Smooth muscle cell (in vitro differentiated cells): Measurements from ENCODE around the gene ELMO1. TPM values are rescaled to one million over a fixed set of nuclear protein-coding genes. Genes with fewer than 3 reads are reported as not detected.

Experiments
- DNase-seq: peaks from one replicate; lab custom pipeline; 2025; ENCODE audit not compliant: unreplicated experiment; lab: John Stamatoyannopoulos, UW
- H2AFZ ChIP-seq: fragments of 200-600 bp; sonication (generic); 2 replicates; pipeline ENCODE4 v1.6.0; 2016; ENCODE audit warnings: antibody characterized with exemption, low read depth, mild to moderate bottlenecking
- H3F3A ChIP-seq: fragments of 200-600 bp; sonication (generic); 2 replicates; pipeline ENCODE4 v1.6.0; 2017; ENCODE audit warnings: antibody characterized with exemption, low read depth
- H3K27ac ChIP-seq: fragments of 200-600 bp; sonication (generic); 2 replicates; pipeline ENCODE4 v1.5.1; 2016; ENCODE audit warnings: low read depth, mild to moderate bottlenecking
- H3K27me3 ChIP-seq: fragments of 200-600 bp; sonication (generic); 2 replicates; pipeline ENCODE4 v1.6.1; 2016; ENCODE audit warnings: low read depth, mild to moderate bottlenecking
- H3K36me3 ChIP-seq: fragments of 200-600 bp; sonication (generic); 2 replicates; pipeline ENCODE4 v1.5.1; 2016; ENCODE audit warnings: low read depth
- H3K4me1 ChIP-seq: fragments of 200-600 bp; sonication (generic); 2 replicates; pipeline ENCODE4 v1.5.1; 2016; ENCODE audit warnings: low read depth
- H3K4me2 ChIP-seq: fragments of 200-600 bp; sonication (generic); 2 replicates; pipeline ENCODE4 v1.6.0; 2016; ENCODE audit warnings: mild to moderate bottlenecking
- H3K4me3 ChIP-seq: fragments of 200-600 bp; sonication (generic); 2 replicates; pipeline ENCODE4 v1.5.1; 2016; ENCODE audit warnings: mild to moderate bottlenecking
- H3K79me2 ChIP-seq: fragments of 200-600 bp; sonication (generic); 2 replicates; pipeline ENCODE4 v1.6.0; 2016; ENCODE audit warnings: low read depth, mild to moderate bottlenecking
- H3K9ac ChIP-seq: fragments of 200-600 bp; sonication (generic); 2 replicates; pipeline ENCODE4 v1.6.0; 2016; ENCODE audit warnings: low read depth
- H3K9me3 ChIP-seq: fragments of 200-600 bp; sonication (generic); replicated peaks from 2 replicates; pipeline ENCODE4 v1.5.1; 2016; ENCODE audit warnings: low read depth
- H4K20me1 ChIP-seq: fragments of 200-600 bp; sonication (generic); 2 replicates; pipeline ENCODE4 v1.6.0; 2016; ENCODE audit warnings: low read depth
- CTCF ChIP-seq: fragments of 200-600 bp; sonication (generic); IDR thresholded peaks from 2 replicates; pipeline ENCODE4 v1.5.1; 2017; ENCODE audit warnings: borderline replicate concordance, mild to moderate bottlenecking, antibody characterized with exemption; ENCODE audit not compliant: insufficient read depth, poor library complexity, severe bottlenecking
- WGBS: methylation state at CpG from one replicate; pipeline ENCODE4 v1.1.7; 2016; ENCODE audit warnings: low lambda C conversion rate; 5-methylcytosine and 5-hydroxymethylcytosine counted together
- polyA plus RNA-seq: library from polyadenylated mRNA; unstranded; fragments of >200 nt; fragmentation: Nextera tagmentation; extraction: Ambion mirVana; gene quantifications from 2 replicates; pipeline ENCODE4 v1.2.1, GENCODE V29; 2016
- total RNA-seq: library from RNA; depleted of rRNA; stranded (reverse); fragments of >200 nt; gene quantifications from 2 replicates; pipeline ENCODE4 v1.2.3, GENCODE V29; 2014

ELMO1 gene
- total and polyA plus RNA-seq, 2 experiments from 2014 or later = 8.2 to 36.0 TPM

- Histone ChIP-seq H3K79me2 (no peaks in the 10 kb centered on the region), H3F3A (no peaks in the 10 kb centered on the region), H3K36me3 (no peaks in the 10 kb centered on the region), H3K9me3 (no peaks in the 10 kb centered on the region), H3K27me3 (no peaks in the 10 kb centered on the region), H3K27ac (no peak overlapping the region), H3K4me3 (no peak overlapping the region), H2AFZ (no peak overlapping the region), H3K4me1 (peaks cover 3% of the 10 kb centered on the region), H3K4me2 (no peak overlapping the region), H4K20me1 (no peaks in the 10 kb centered on the region), H3K9ac (no peak overlapping the region)
- TF ChIP-seq CTCF = no peak
- no peak for DNase-seq
- WGBS = 58% methylated on average over 3 of the region's 3 CpGs
These were observed 171.2 kb downstream of the ELMO1 start for GRCh38 chr7:37277513-37277912.

- H3K79me2 ChIP-seq = no peaks in the 10 kb centered on the region
- no peak for DNase-seq
- no peaks in the 10 kb centered on the region for H3K9me3 ChIP-seq
- no peak overlapping the region for H2AFZ ChIP-seq
- no peak overlapping the region for H3K27ac ChIP-seq
- no peak overlapping the region for H3K4me2 ChIP-seq
- no peaks in the 10 kb centered on the region for H3K36me3 ChIP-seq
- no peaks in the 10 kb centered on the region for H3K27me3 ChIP-seq
- WGBS = 70% methylated on average over 5 of the region's 5 CpGs
- no peak overlapping the region for H3K4me3 ChIP-seq
- no peak for TF ChIP-seq CTCF
- H4K20me1 ChIP-seq = no peaks in the 10 kb centered on the region
- peaks cover 3% of the 10 kb centered on the region for H3F3A ChIP-seq
- peaks cover 3% of the 10 kb centered on the region for H3K4me1 ChIP-seq
- no peak overlapping the region for H3K9ac ChIP-seq
These were observed 173.5 kb downstream of the ELMO1 start for GRCh38 chr7:37275078-37275710.

GRCh38 chr7:37273891-37274290, 174.8 kb downstream of the ELMO1 start:
- no peak overlapping the region for H3K4me3 ChIP-seq
- peaks cover 3% of the 10 kb centered on the region for H3F3A ChIP-seq
- no peak overlapping the region for H2AFZ ChIP-seq
- no peak for TF ChIP-seq CTCF
- H3K27me3 ChIP-seq = no peaks in the 10 kb centered on the region
- H4K20me1 ChIP-seq = no peaks in the 10 kb centered on the region
- 96% methylated on average over 2 of the region's 2 CpGs for WGBS
- no peaks in the 10 kb centered on the region for H3K79me2 ChIP-seq
- H3K9ac ChIP-seq = no peak overlapping the region
- H3K27ac ChIP-seq = no peak overlapping the region
- H3K4me2 ChIP-seq = no peak overlapping the region
- H3K36me3 ChIP-seq = no peaks in the 10 kb centered on the region
- peaks cover 3% of the 10 kb centered on the region for H3K4me1 ChIP-seq
- no peak for DNase-seq
- H3K9me3 ChIP-seq = no peaks in the 10 kb centered on the region

GRCh38 chr7:37269711-37270508, 178.8 kb downstream of the ELMO1 start:
- no peak for DNase-seq
- H2AFZ ChIP-seq = no peak overlapping the region

More at GRCh38 chr7:37269711-37270508, 178.8 kb downstream of the ELMO1 start:
- WGBS = 37% methylated on average over 6 of the region's 6 CpGs
- Histone ChIP-seq H3K27me3 (no peaks in the 10 kb centered on the region), H4K20me1 (no peaks in the 10 kb centered on the region), H3K9me3 (no peaks in the 10 kb centered on the region), H3K36me3 (no peaks in the 10 kb centered on the region), H3K79me2 (no peaks in the 10 kb centered on the region), H3K4me1 (no peaks in the 10 kb centered on the region), H3K27ac (peak overlapping the region; percentile 6), H3K4me3 (no peak overlapping the region), H3F3A (peaks cover 3% of the 10 kb centered on the region), H3K4me2 (peak overlapping the region; percentile 9), H3K9ac (no peak overlapping the region)
- no peak for TF ChIP-seq CTCF
